Esophagus squamous epithelium (tissue), 5 donors: ENCODE measurements around the gene HDC. TPM values are rescaled to one million over a fixed set of nuclear protein-coding genes. Genes with fewer than 3 reads are reported as not detected.

Experiments
- DNase-seq: peaks from one replicate; lab custom pipeline; 2025; lab: John Stamatoyannopoulos, UW
- H3K27ac ChIP-seq, 4 donors: fragments of 200-600 bp; sonication (generic); one replicate each; pipeline ENCODE4 v1.5.1; 2016 to 2019; ENCODE audit warnings: mild to moderate bottlenecking in 1 of 4
- H3K27me3 ChIP-seq, 4 donors: fragments of 200-600 bp; sonication (generic); 1 replicate in 3 of 4; 2 replicates in 1 of 4; pipeline versions ENCODE4 v1.5.1 to v1.6.0; 2017 to 2021; ENCODE audit warnings: antibody characterized with exemption in 1 of 4
- H3K36me3 ChIP-seq, 3 donors: fragments of 200-600 bp; sonication (generic); one replicate each; pipeline ENCODE4 v1.5.1; 2016 to 2019
- H3K4me1 ChIP-seq, 3 donors: fragments of 200-600 bp; sonication (generic); one replicate each; pipeline ENCODE4 v1.5.1; 2017 to 2019
- H3K4me3 ChIP-seq, 4 donors: fragments of 200-600 bp; sonication (generic); 1 replicate in 3 of 4; 2 replicates in 1 of 4; pipeline ENCODE4 v1.5.1; 2016 to 2019; ENCODE audit warnings: mild to moderate bottlenecking in 2 of 4, moderate library complexity in 1 of 4
- H3K9me3 ChIP-seq, 3 donors: fragments of 200-600 bp; sonication (generic); one replicate each; pipeline ENCODE4 v1.5.1; 2016 to 2019
- CTCF ChIP-seq, 6 experiments: fragments of 450-650 bp in 4 of 6; fragments of 200-600 bp in 2 of 6; sonication (generic) in 2 of 6; IDR thresholded peaks; one replicate each; pipeline ENCODE4 v1.5.1; 2016 to 2019; ENCODE audit warnings: antibody characterized with exemption in 6 of 6, mild to moderate bottlenecking in 4 of 6, moderate library complexity in 4 of 6
- POLR2A ChIP-seq, 4 donors: fragments of 450-650 bp; IDR thresholded peaks; one replicate each; pipeline ENCODE4 v1.6.1; 2017; ENCODE audit warnings: antibody characterized with exemption in 4 of 4, mild to moderate bottlenecking in 4 of 4, moderate library complexity in 3 of 4
- WGBS, 2 donors: methylation state at CpG; one replicate each; pipeline ENCODE4 v1.1.5; 2018; 5-methylcytosine and 5-hydroxymethylcytosine counted together
- intact Hi-C: fragments of 100-400 bp; cut with DNase I; formaldehyde crosslinking; loops from one replicate; pipeline ENCODE4 v1.15.0; 2022
- total RNA-seq, 4 donors: library from RNA; depleted of rRNA; stranded (reverse); fragments of >200 nt; gene quantifications; one replicate each; pipeline ENCODE4 v1.1.0, GENCODE V29; 2016
- donor health status: DM: yes; HTN: yes; CAD: no.

HDC gene
- total RNA-seq, 4 donors from 2014 or later, result 0.26 to 4.4 TPM; not detected in 2

- no peak for DNase-seq
- TF ChIP-seq CTCF (IDR thresholded peaks at IDR 0.05) (no peak), POLR2A (IDR thresholded peaks at IDR 0.05) (no peak)
- no peak overlapping the region for H3K27ac ChIP-seq
- no peaks in the 10 kb centered on the region for H3K27me3 ChIP-seq
- H3K9me3 ChIP-seq, result no peaks in the 10 kb centered on the region
- 89 to 92% methylated on average over 3 of the region's 3 CpGs for WGBS, 2 donors
- H3K4me1 ChIP-seq, result no peaks in the 10 kb centered on the region
- H3K4me3 ChIP-seq, result no peak overlapping the region
- H3K36me3 ChIP-seq, result no peaks in the 10 kb centered on the region
- intact Hi-C loops, result no loop called here
Measured at GRCh38 chr15:50229336-50229735, 36.2 kb downstream of the HDC start.

GRCh38 chr15:50228866-50229265 is 36.7 kb downstream of the HDC start:
- intact Hi-C loops, result no loop called here
- H3K4me3 ChIP-seq, result no peak overlapping the region
- 71 to 97% methylated on average over 3 of the region's 3 CpGs for WGBS, 2 donors
- no peaks in the 10 kb centered on the region for H3K27me3 ChIP-seq
- no peaks in the 10 kb centered on the region for H3K4me1 ChIP-seq
- H3K9me3 ChIP-seq, result no peaks in the 10 kb centered on the region
- TF ChIP-seq POLR2A (IDR thresholded peaks at IDR 0.05) (no peak), CTCF (IDR thresholded peaks at IDR 0.05) (no peak)
- H3K36me3 ChIP-seq, result no peaks in the 10 kb centered on the region
- H3K27ac ChIP-seq, result no peak overlapping the region
- DNase-seq, result no peak

- no peaks in the 10 kb centered on the region for H3K36me3 ChIP-seq
- TF ChIP-seq POLR2A (IDR thresholded peaks at IDR 0.05) (no peak), CTCF (IDR thresholded peaks at IDR 0.05) (no peak)
- no peaks in the 10 kb centered on the region for H3K4me1 ChIP-seq
- WGBS, 2 donors, result 68 to 82% methylated on average over 5 of the region's 5 CpGs
- intact Hi-C loops, result no loop called here
- DNase-seq, result no peak
- H3K27me3 ChIP-seq, result no peaks in the 10 kb centered on the region
- H3K9me3 ChIP-seq, result no peaks in the 10 kb centered on the region
- no peak overlapping the region for H3K4me3 ChIP-seq
- no peak overlapping the region for H3K27ac ChIP-seq
Measured at GRCh38 chr15:50227076-50227475, 38.5 kb downstream of the HDC start.

GRCh38 chr15:50225938-50226337 is 39.6 kb downstream of the HDC start:
- Histone ChIP-seq H3K27me3 (no peaks in the 10 kb centered on the region), H3K4me1 (no peaks in the 10 kb centered on the region), H3K27ac (no peak overlapping the region), H3K9me3 (no peaks in the 10 kb centered on the region), H3K36me3 (no peaks in the 10 kb centered on the region), H3K4me3 (no peak overlapping the region)
- TF ChIP-seq CTCF (IDR thresholded peaks at IDR 0.05) (no peak), POLR2A (IDR thresholded peaks at IDR 0.05) (no peak)
- 92 to 99% methylated on average over 3 of the region's 3 CpGs for whole genome bisulfite sequencing, 2 donors
- DNase-seq, result no peak
- intact Hi-C loops, result no loop called here

GRCh38 chr15:50225057-50225456 is 40.5 kb downstream of the HDC start:
- Histone ChIP-seq H3K9me3 (no peaks in the 10 kb centered on the region), H3K4me3 (no peak overlapping the region), H3K27me3 (no peaks in the 10 kb centered on the region), H3K36me3 (no peaks in the 10 kb centered on the region), H3K4me1 (no peaks in the 10 kb centered on the region), H3K27ac (no peak overlapping the region)
- TF ChIP-seq CTCF (IDR thresholded peaks at IDR 0.05) (no peak), POLR2A (IDR thresholded peaks at IDR 0.05) (no peak)
- 83 to 88% methylated on average over 1 of the region's 1 CpG for WGBS, 2 donors
- no peak for DNase-seq
- intact Hi-C loops, result no loop called here
